SK-N-SH treated with all-trans-retinoic acid at 6 μM for 48 hours (cell line): Measurements from ENCODE around the gene CNGA2.

Source experiments
- ARNTL ChIP-seq: fragments of 450-650 bp; formaldehyde crosslinking; IDR thresholded peaks from 2 replicates; pipeline ENCODE4 v1.5.0; 2020; ENCODE audit warnings: low read depth, mild to moderate bottlenecking, moderate library complexity, borderline replicate concordance
- BACH2 ChIP-seq: fragments of 250-450 bp; sonication (Bioruptor Pico); IDR thresholded peaks from 2 replicates; pipeline ENCODE4 v1.9.0; 2021; ENCODE audit warnings: mild to moderate bottlenecking, borderline replicate concordance
- CSDC2 ChIP-seq: fragments of 250-450 bp; sonication (Bioruptor Pico); IDR thresholded peaks from 2 replicates; pipeline ENCODE4 v1.5.0; 2020; ENCODE audit warnings: mild to moderate bottlenecking, moderate library complexity
- ESRRG ChIP-seq: fragments of 250-450 bp; sonication (Bioruptor Pico); IDR thresholded peaks from 2 replicates; pipeline ENCODE4 v1.6.1; 2021; ENCODE audit warnings: mild to moderate bottlenecking
- GLIS3 ChIP-seq: fragments of 250-450 bp; sonication (Bioruptor Pico); IDR thresholded peaks from 2 replicates; pipeline ENCODE4 v1.5.0; 2020; ENCODE audit warnings: mild to moderate bottlenecking, moderate library complexity
- ISL1 ChIP-seq: fragments of 250-450 bp; sonication (Bioruptor Pico); IDR thresholded peaks from 2 replicates; pipeline ENCODE4 v2.1.2; 2022; ENCODE audit warnings: mild to moderate bottlenecking, moderate library complexity
- PATZ1 ChIP-seq: fragments of 250-450 bp; sonication (Bioruptor Pico); IDR thresholded peaks from 2 replicates; pipeline ENCODE4 v1.8.0; 2020; ENCODE audit warnings: mild to moderate bottlenecking, moderate library complexity, borderline replicate concordance
- POU6F1 ChIP-seq: fragments of 250-450 bp; sonication (Bioruptor Pico); IDR thresholded peaks from 2 replicates; pipeline ENCODE4 v1.8.0; 2021; ENCODE audit warnings: low read depth, mild to moderate bottlenecking, moderate library complexity, borderline replicate concordance
- RARB ChIP-seq: fragments of 250-450 bp; sonication (Bioruptor Pico); IDR thresholded peaks from 2 replicates; pipeline ENCODE4 v1.8.0; 2021; ENCODE audit warnings: mild to moderate bottlenecking, moderate library complexity
- SNAI2 ChIP-seq: fragments of 250-450 bp; sonication (Bioruptor Pico); IDR thresholded peaks from 2 replicates; pipeline ENCODE4 v1.5.0; 2020; ENCODE audit warnings: mild to moderate bottlenecking, moderate library complexity
- TOX ChIP-seq: fragments of 250-450 bp; sonication (Bioruptor Pico); IDR thresholded peaks from 2 replicates; pipeline ENCODE4 v1.8.0; 2021; ENCODE audit warnings: mild to moderate bottlenecking, moderate library complexity, borderline replicate concordance
- ZFP3 ChIP-seq: fragments of 250-450 bp; sonication (Bioruptor Pico); IDR thresholded peaks from 2 replicates; pipeline ENCODE4 v1.5.0; 2020; ENCODE audit warnings: mild to moderate bottlenecking, moderate library complexity
- ZNF565 ChIP-seq: fragments of 450-650 bp; formaldehyde crosslinking; conservative IDR thresholded peaks from 2 replicates; pipeline ENCODE4 v1.5.0; 2020; ENCODE audit warnings: low read depth, mild to moderate bottlenecking, moderate library complexity
- ZNF70 ChIP-seq: fragments of 450-650 bp; formaldehyde crosslinking; IDR thresholded peaks from 2 replicates; pipeline ENCODE4 v1.5.0; 2020; ENCODE audit warnings: mild to moderate bottlenecking, moderate library complexity

GRCh38 chrX:151715752-151716151, 18.8 kb upstream of the CNGA2 start, which contains the start of gene FATE1:
- TF ChIP-seq POU6F1 (CRISPR knock-in tag) = no peak
- no peak for TF ChIP-seq CSDC2
- no peak for TF ChIP-seq RARB (CRISPR knock-in tag)
- no peak for TF ChIP-seq PATZ1 (CRISPR knock-in tag)
- no peak for TF ChIP-seq TOX (CRISPR knock-in tag)
- TF ChIP-seq SNAI2 (CRISPR knock-in tag) = no peak
- TF ChIP-seq ESRRG (CRISPR knock-in tag) = no peak
- no peak for TF ChIP-seq ZNF70
- TF ChIP-seq BACH2 (CRISPR knock-in tag) = no peak
- no peak for TF ChIP-seq ARNTL
- TF ChIP-seq ZNF565 (CRISPR knock-in tag) = no peak
- no peak for TF ChIP-seq ZFP3 (CRISPR knock-in tag)
- TF ChIP-seq ISL1 (CRISPR knock-in tag) = no peak
- TF ChIP-seq GLIS3 (CRISPR knock-in tag) = no peak
